ENCODE measurements around the gene DIRAS2.
"Not testable (repeated sequence)": the region's sequence is repeated elsewhere in the genome, so short reads cannot be mapped to it uniquely, and the experiment has no call there.

Gene DIRAS2, protein sequence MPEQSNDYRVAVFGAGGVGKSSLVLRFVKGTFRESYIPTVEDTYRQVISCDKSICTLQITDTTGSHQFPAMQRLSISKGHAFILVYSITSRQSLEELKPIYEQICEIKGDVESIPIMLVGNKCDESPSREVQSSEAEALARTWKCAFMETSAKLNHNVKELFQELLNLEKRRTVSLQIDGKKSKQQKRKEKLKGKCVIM

DNA sequence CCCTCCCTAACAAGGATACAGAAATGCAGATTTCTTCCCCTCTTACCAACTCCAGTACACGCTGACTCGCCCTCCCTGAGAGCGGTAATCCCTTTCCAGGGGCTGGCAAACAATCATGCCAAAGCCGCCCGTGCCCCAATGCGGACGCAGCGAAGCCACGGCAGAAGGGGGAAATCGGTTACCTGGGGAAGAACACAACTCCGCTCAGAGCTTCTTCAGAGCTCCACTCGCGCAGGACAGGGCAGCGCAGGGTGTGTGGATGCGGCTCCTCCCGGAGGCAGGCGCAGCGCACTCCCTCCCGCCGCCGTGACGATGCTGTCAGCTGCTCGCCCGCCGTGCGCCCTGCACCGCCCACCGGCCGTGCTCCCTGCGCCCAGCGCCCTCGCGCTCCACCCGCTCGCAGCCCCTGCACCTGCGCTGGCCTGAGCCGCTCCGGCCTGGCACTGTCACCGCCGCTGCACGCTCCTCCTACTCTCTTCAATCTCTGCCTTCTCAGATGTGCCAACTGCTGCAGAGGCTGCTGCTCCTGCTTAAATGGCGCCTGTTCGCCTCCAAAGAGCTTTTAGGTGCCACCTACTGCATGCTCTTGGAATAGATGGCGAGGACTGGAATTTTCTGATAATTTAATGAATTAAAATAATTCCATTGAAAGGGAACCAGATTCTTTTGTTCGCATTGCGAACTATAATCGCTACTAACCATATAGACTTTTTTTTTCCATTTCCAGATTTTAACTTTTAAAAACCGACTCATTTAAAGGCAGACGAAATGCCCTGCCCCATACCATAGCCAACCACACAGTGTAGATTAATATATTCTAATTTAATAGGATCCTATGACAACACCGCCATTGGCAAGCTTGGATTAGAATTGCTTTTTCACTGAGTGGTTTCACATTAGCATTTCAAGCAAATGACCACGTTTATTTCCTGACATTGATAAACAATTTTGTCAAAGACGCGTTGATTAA lies at the start of gene DIRAS2:
Gene DIRAS2 (minus strand): TSS at position 255 of the 970 bp plus-strand sequence. CDS start 28,997 bp downstream, outside the sequence.
- DNase-seq (ENCODE audit: low spot score), result peak; percentile 79

DNA sequence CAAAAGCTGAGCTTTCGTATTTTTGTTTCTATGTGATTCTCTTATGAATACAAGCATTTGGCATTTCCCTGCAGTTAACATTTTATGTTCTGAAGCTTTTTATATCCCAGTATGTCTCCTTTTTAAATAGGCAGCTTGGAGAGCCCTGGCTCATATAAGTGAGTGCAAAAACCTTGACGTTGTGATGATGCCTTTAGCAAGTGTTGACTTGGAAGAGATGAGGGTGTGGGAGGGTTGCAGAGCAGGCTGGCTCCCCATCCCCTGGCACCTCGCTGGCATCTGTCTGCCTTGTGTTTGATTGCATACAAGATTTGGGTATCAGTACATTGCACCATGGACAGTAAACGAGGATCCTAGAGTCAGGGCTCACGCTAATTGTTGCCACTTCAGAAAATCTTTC lies 42.1 kb upstream of the DIRAS2 start:
- no peak for DNase-seq (ENCODE audit: low spot score)

DNA sequence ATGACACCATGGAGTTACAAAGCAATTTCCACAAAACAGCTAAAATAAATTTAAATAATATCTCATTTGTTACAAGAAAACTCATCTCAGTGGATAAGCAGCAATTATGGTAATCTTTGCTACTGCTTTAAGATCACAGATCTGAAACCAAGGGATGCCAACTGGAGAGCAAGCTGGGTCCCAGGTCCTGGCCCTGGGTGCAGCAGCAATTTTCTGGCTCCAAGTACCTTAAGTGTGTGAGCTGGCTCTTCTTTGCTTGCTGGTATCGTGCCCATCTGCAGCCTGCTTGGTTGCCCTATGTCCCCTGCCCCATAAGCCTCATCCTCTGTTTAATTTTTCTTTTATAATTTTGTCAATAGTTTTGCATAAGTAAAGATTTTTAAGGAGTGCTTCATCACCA lies 41.5 kb upstream of the DIRAS2 start:
- no peak for DNase-seq (ENCODE audit: low spot score)

DNA sequence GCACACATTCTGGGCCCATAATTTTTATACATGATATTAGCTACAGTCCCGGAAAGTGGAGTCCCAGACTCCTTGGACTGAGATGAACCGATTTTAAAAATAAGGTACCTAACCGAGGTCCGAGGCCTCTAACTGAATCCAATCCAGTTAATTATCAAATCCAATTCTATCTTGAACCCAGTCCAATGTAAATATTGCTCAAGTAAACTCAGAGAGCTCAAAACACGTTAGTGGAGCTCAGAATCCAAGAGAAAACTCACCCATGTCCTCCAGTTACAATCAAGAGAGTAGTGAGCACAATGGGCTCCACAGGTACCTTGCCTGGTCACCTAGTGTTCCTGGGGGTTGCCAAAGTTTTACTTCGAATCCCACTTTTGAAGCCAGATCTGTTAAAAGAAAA lies 37.9 kb upstream of the DIRAS2 start:
- DNase-seq (ENCODE audit: low spot score), result no peak

DNA sequence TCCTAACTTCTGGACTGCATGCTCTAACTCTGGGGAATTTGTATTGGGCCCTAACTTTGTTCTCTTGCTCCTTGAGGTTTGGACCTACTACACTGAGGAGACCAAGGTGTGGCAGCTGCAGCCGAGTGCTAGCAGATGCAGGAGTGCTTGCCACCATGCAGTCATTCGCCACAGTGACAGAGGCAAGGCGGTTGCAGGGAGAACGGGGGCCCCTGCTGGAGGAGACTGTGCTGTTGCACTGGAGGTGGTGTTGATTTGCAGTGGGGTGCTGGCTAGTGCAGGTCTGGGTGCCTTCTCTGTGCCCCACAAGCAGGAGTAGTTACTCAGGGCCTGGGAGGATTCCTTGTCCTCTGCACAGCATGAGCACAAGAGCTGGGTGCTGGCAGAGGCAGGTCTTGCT lies 22.4 kb upstream of the DIRAS2 start:
- DNase-seq (ENCODE audit: low spot score), result no peak

DNA sequence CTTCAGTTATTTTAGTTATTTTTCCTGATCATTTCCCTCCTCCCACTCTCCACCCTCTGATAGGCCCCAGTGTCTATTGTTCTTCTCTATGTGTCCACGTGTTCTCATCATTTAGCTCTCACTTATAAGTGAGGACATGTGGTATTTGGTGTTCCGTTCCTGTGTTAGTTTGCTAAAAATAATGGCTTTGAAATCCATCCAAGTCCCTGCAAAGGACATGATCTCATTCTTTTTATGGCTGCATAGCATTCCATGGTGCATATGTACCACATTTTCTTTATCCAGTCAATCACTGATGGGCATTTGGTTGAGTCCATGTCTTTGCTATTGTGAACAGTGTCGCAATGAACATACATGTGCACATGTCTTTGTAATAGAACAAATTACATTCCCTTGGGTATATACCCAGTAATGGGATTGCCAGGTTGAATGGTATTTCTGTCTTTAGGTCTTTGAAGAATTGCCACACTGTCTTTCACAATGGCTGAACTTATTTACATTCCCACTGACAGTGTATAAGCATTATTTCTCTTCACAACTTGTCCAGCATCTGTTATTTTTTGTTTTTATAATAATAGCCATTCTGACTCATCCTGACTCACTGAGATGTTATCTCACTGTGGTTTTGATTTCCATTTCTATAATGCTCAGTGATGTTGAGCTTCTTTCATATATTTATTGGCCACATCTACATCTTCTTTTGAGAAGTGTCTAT lies 17.2 kb upstream of the DIRAS2 start:
- DNase-seq (ENCODE audit: low spot score), result no peak

DNA sequence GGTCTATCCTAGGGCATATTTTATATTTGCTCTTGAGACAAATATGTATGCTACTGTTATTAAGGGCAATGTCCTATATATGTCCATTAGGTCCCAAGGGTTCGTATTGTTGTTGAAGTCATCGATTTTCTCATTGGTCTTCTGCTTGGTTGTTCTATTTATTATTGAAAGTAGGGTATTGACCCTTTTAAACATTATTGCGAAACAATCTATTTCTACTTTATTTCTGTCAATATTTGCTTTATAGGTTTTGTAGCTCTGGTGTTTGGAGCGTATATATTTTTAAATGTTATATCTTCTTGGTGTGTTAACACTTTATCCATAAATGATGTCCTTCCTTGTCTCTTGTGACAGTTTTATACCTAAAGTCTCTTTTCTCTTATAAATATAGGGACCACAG lies 16.2 kb upstream of the DIRAS2 start:
- no peak for DNase-seq (ENCODE audit: low spot score)

DNA sequence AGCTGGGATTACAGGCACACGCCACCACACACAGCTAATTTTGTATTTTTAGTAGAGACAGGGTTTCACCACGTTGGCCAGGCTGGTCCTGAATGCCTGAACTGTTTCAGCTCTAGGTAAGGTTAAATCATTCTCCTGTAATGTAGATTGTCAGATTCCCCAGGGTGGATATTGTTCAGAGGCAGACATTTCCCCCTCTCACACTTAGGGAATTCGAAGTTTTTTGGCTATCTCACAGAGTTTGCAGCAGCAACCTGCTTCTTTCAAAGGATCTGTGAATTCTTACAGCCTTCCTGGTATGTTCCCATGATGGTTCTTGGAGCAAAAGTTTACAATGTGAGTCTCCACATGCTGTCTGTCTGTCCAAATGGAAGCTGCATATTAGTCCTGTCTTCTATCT lies 15.6 kb upstream of the DIRAS2 start:
- no peak for DNase-seq (ENCODE audit: low spot score)

DNA sequence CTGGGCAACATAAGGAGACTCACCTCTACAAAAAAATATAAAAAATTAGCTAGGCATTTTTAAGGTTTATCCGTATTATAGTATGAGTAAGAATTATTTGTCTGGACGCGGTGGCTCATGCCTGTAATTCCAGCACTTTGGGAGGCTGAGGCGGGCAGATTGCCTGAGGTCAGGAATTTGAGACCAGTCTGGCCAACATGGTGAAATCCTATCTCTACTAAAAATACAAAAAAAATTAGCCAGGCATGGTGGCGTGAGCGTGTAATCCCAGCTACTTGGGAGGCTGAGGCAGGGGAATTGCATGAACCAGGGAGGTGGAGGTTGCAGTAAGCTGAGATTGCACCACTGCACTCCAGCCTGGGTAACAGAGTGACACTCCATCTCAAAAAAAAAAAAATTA lies 14.3 kb upstream of the DIRAS2 start:
- not testable (repeated sequence) for DNase-seq (ENCODE audit: low spot score)

DNA sequence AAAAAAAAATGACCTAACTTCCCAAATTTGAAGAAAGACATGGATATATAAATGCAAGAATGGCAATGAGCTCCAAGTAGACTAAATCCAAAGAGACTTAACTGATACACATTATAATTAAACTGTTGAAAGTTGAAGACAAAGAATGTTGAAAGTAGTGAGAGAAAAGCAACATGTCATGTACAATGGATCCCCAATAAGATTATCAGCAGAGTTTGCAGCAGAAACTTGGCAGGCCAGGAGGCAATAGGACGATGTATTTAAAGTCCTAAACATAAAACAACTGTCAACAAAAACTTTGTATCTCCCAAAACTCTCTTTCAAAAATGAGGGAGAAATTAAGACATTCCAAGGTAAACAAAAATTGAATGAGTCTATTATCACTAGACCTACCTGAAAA lies 8.6 kb upstream of the DIRAS2 start:
- DNase-seq (ENCODE audit: low spot score), result no peak

DNA sequence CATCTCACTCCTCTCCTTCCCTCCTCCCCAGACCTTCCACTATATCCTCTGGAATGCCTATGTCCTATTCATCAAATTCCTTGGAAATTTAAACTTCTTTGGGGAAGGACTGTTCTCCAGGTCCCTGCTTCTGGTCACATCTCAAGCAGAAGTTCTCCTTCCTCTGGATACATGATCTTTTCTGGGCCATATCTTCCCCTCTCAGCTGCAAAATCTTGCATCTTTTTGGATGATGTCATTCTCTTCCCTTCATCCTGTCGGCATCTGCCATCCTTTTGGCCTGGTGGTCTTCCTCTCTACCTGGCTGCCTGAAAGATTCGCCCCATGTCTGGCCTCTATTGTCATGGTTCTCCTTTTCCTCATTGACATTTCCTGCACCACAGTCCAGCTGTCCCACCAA lies 5.2 kb upstream of the DIRAS2 start:
- no peak for DNase-seq (ENCODE audit: low spot score)

DNA sequence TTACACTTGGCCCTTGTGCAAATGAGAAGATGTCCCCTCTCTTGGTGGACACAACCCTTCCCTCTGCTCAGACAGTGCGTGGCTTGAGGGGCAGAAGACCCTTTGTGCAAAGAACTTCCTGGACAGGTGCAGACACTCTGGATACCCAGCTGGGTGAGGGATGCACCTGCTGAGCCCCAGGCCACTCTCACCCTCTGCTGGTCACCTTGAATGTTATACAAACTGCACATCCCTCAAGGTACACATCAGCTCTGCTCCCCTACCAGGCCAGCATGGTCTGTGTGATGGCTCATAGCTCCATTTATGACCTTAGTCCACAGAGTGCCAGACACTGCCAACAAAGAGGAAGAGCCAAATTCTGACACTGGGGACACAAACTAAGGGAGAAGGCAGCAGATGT lies 3.1 kb upstream of the DIRAS2 start:
- no peak for DNase-seq (ENCODE audit: low spot score)

DNA sequence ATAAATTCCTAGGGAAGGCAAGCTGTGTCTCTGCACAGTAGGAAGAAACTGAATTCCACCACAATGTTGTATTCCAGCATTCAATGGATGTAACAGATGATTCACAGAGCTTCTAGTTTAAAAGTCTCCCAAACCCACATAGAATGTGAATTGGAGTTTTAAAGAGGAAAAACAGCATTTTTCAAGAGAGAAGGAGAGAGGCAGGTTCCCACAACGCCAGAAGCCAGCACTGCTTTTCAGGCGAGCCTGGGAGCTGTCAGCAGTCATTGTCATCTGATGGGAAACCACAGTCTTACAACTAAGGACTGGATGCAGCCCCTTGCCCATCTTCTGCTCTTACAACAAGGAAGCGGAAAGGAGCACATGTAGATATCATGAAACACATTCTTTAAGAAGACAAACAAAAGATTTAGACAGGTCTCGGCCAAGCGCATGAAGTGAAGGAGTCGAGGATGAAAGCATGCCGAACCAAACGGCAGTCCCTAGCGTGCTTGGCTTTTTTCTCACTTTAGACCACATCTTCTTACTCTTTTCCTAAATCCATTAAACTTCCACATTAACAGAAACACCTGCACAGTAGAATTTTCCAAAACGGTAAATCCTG lies 638 bp downstream of the DIRAS2 start:
- no peak for DNase-seq (ENCODE audit: low spot score)

DNA sequence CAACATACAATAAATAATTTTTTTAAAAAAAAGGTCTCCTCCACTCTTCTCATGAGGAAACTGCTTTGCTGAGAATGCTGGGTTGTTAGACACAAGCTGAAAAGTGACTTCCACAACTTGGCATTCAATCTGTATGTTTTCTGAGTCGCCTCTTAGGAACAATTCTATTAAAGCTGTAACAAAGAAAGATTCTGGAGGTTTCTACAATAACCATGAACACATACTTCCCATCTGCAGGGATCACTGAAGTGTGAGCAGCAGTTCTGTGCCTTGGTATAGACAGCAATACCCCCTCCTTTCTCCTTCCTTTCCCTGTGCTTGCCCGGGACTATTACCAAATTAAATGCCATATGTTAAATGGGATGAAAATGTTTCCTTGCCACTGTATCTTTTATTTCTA lies 1.5 kb downstream of the DIRAS2 start:
- DNase-seq (ENCODE audit: low spot score), result no peak

DNA sequence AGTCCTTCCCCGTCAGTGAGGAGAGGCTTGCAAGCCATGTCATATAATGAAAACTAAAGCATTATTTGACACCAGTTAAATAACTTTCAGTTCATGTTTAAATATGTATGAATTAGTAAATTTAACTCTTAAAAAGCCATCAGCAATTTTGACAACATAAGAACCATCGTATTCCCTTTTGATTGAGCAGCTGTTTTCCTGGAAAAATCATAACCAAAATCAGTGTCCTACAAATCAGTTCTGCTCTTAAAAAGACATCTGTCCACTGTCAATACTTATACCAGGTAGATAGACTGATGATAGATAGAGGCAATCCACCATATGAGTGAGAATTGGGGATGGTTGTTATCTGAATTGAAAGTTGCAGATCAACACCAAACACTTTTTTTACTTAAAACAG lies 2.3 kb downstream of the DIRAS2 start:
- no peak for DNase-seq (ENCODE audit: low spot score)

DNA sequence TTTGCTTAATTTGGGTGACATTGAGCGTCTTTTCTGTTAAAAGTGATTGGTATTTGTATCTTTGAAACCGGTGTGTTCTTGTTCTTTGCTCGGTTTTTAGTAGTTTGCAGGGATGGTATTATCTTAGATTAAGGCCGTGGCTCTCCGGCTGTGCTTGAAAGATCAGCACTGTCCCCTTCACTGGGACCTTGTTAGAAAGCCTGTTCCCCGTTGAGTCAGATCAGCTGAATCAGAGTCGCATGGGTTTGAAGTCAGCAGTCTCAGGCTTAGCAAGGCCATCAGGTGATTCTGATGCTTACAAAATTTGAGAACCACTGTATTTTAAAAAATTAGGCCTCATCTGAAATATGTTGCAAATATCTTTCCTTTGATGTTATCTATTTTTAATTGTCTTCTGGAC lies 5.0 kb downstream of the DIRAS2 start:
- no peak for DNase-seq (ENCODE audit: low spot score)

DNA sequence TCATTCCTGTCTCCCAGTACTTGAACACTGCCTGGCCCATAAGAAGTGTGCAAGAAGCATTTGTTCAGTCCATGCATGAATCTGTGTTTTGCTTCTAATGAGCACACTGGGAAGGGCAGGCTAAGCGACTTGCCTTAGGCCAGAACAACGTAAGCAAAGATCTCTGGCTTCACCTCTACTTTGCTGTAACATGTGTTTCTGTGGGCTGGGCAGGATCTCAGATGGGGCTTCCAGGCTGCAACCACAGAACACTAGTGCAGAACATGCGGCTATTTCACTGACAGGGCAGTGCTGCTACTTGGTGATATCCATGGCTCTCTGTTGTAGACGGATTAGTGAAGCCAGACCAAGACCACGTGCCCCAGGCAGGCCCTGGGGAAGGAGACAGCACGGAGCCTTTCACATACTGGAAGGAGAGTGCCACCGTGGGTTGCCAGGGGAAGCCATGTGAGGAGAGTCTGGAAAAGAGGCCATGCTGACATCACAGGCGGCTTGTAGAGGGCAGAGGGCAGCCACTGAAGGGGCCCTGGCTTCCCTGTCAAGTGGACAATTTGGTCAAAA lies 9.9 kb downstream of the DIRAS2 start:
- no peak for DNase-seq (ENCODE audit: low spot score)

DNA sequence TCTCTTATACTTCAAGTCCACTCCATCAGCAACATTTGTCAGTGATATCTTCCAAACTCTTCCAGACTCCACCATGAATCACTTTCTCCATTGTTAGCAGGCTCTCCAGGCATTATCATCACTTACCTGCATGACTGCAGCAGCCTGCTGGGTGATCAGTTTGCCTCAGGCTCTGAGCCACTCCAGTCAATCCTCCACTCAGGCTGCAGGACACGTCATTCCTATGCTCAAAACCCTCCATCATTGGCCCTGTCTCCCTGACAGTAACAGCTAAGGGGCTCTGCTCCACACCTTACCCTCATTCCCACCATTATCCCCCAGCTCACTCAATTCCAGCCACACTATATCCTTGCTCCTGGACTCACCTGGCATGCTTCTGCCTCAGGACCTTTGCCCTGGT lies 10.7 kb downstream of the DIRAS2 start:
- DNase-seq (ENCODE audit: low spot score), result no peak

DNA sequence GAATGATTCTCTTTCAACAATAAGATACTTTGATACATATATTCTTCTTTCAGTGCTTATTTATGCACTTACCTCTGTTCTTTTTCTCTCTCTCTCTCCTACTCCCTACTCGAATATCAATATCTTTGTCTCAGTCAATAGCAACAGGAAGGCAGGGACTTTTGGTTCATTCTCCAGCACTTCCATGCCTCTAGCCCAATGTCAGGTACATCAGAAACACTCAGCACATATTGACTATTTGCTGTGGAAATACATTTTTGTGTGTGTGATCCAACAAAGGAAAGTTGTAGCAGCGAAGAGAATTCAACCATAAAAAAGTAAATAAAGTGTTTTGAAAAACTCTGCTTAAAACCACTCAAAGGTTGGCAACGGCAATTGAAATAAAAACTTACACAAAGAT lies 12.6 kb downstream of the DIRAS2 start:
- DNase-seq (ENCODE audit: low spot score), result no peak

DNA sequence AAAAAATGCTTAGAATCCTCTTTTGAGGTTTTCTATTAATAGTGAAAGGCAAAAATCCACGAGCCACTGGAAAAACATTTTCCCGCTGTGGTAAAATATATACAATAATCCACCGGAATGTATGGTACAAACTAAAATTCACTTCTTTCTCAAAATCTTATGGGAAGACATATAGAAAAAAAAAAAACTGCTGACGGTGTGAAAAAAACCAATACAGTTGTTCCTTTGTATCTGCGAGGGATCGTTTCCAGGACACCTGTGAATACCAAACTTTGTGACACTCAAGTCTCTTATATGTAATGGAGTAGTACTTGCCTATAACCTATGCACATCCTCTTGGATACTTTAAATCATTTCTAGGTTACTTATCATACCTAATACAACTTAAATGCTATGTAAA lies 13.3 kb downstream of the DIRAS2 start:
- DNase-seq (ENCODE audit: low spot score), result no peak

DNA sequence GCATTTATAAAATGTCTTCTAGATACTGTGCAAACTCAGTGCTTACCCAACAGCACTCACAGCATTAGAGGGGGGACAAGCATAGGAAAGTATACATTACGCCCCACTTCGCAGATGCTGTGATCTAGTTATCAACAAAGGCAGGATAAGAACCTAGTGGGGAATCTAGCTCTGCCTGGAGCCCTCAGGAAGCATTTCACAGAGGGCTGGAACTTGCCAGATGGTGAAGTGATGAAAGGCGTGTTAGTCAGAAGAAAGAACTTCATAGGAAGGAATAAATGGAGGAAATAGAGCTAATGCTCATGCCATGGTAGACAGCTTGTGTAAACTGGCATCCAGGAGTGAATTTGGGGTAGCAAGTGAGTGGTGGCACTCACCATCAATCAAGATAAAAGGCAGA lies 25.8 kb downstream of the DIRAS2 start:
- no peak for DNase-seq (ENCODE audit: low spot score)

DNA sequence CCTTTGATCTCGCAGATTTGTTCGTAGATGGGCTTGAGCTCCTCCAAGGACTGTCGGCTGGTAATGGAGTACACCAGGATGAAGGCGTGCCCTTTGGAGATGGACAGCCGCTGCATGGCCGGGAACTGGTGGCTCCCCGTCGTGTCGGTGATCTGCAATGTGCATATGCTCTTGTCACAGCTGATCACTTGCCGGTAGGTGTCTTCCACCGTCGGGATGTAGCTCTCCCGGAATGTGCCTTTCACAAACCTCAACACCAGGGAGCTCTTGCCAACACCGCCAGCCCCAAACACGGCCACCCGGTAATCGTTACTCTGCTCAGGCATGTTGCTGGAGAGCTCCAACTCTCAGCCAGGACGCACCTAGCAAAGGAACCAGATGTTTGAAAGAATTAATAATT lies 29.1 kb downstream of the DIRAS2 start:
- DNase-seq (ENCODE audit: low spot score), result no peak
